ENCODE data around the gene GPRC5D.

The GPRC5D gene

GRCh38 chr12:12979126-12979525 lies 27.2 kb upstream of the GPRC5D start:
- no peak for DNase-seq

- DNase-seq = no peak
Observed at GRCh38 chr12:12977231-12977630, 25.3 kb upstream of the GPRC5D start.

- no peak for DNase-seq
Observed at GRCh38 chr12:12976366-12976765, 24.4 kb upstream of the GPRC5D start.

- no peak for DNase-seq
Observed at GRCh38 chr12:12975322-12976077, 23.5 kb upstream of the GPRC5D start.

- DNase-seq = no peak
Observed at GRCh38 chr12:12974211-12974610, 22.2 kb upstream of the GPRC5D start.

- DNase-seq = no peak
Observed at GRCh38 chr12:12973019-12973418, 21.0 kb upstream of the GPRC5D start.

- no peak for DNase-seq
Observed at GRCh38 chr12:12965836-12966235, 13.9 kb upstream of the GPRC5D start.

- no peak for DNase-seq
Observed at GRCh38 chr12:12964255-12964654, 12.3 kb upstream of the GPRC5D start.

- no peak for DNase-seq
Observed at GRCh38 chr12:12960639-12961209, 8.8 kb upstream of the GPRC5D start.

GRCh38 chr12:12958886-12959285 lies 6.9 kb upstream of the GPRC5D start:
- DNase-seq = no peak

GRCh38 chr12:12954878-12955625 lies 3.1 kb upstream of the GPRC5D start:
- DNase-seq = no peak

GRCh38 chr12:12954356-12954755 lies 2.4 kb upstream of the GPRC5D start:
- DNase-seq = no peak

GRCh38 chr12:12951504-12951903 lies 466 bp downstream of the GPRC5D start:
- no peak for DNase-seq

GRCh38 chr12:12947902-12948301 lies 4.1 kb downstream of the GPRC5D start:
- DNase-seq = no peak

- DNase-seq = no peak
Observed at GRCh38 chr12:12946686-12947355, 5.1 kb downstream of the GPRC5D start.

- no peak for DNase-seq
Observed at GRCh38 chr12:12945591-12945990, 6.4 kb downstream of the GPRC5D start.

- no peak for DNase-seq
Observed at GRCh38 chr12:12943586-12944260, 8.2 kb downstream of the GPRC5D start.

- DNase-seq = no peak
Observed at GRCh38 chr12:12941450-12942350, 10.3 kb downstream of the GPRC5D start.

GRCh38 chr12:12939888-12940287 lies 12.1 kb downstream of the GPRC5D start:
- no peak for DNase-seq

GRCh38 chr12:12938541-12938940 lies 13.4 kb downstream of the GPRC5D start:
- no peak for DNase-seq

GRCh38 chr12:12936983-12937491 lies 14.9 kb downstream of the GPRC5D start:
- DNase-seq = no peak

GRCh38 chr12:12934556-12934955 lies 17.4 kb downstream of the GPRC5D start:
- no peak for DNase-seq

Data from activated effector memory CD4-positive, alpha-beta T cell treated with Interleukin-2 at 50 U/mL for 16 hours (primary cell).